Measurements from ENCODE around the gene TEDC1.

TEDC1 gene

GRCh38 chr14:105486163-105486973 is 4.7 kb upstream of the TEDC1 start, which contains the start of gene CRIP1:
TSS of gene CRIP1 (plus strand) at chr14:105486886. CDS start at chr14:105487260, 374 bp downstream.
- DNase-seq (ENCODE audit: low read depth): no peak

GRCh38 chr14:105486974-105487448 is 4.0 kb upstream of the TEDC1 start:
- no peak for DNase-seq (ENCODE audit: low read depth)

GRCh38 chr14:105487449-105487985 is 3.5 kb upstream of the TEDC1 start:
- DNase-seq (ENCODE audit: low read depth): no peak

- no peak for DNase-seq (ENCODE audit: low read depth)
These were observed 2.9 kb upstream of the TEDC1 start for GRCh38 chr14:105487986-105488777.

GRCh38 chr14:105488781-105489541 is 2.1 kb upstream of the TEDC1 start:
- DNase-seq (ENCODE audit: low read depth): no peak

- DNase-seq (ENCODE audit: low read depth): peak; percentile 84
These were observed 1.3 kb upstream of the TEDC1 start for GRCh38 chr14:105489542-105490266.

GRCh38 chr14:105490267-105490571 is 827 bp upstream of the TEDC1 start:
- no peak for DNase-seq (ENCODE audit: low read depth)

GRCh38 chr14:105491366-105491973 is 424 bp downstream of the TEDC1 start:
- peak; percentile 35 for DNase-seq (ENCODE audit: low read depth)

GRCh38 chr14:105492031-105492970 is 1.3 kb downstream of the TEDC1 start:
- DNase-seq (ENCODE audit: low read depth): no peak

- no peak for DNase-seq (ENCODE audit: low read depth)
These were observed 2.2 kb downstream of the TEDC1 start for GRCh38 chr14:105492971-105493871.

GRCh38 chr14:105493921-105494605 is 3.0 kb downstream of the TEDC1 start:
- no peak for DNase-seq (ENCODE audit: low read depth)

GRCh38 chr14:105494606-105494929 is 3.5 kb downstream of the TEDC1 start:
- DNase-seq (ENCODE audit: low read depth): no peak

- DNase-seq (ENCODE audit: low read depth): no peak
These were observed 4.3 kb downstream of the TEDC1 start for GRCh38 chr14:105495101-105495989.

GRCh38 chr14:105495990-105496830 is 5.2 kb downstream of the TEDC1 start:
- no peak for DNase-seq (ENCODE audit: low read depth)

- no peak for DNase-seq (ENCODE audit: low read depth)
These were observed 6.0 kb downstream of the TEDC1 start for GRCh38 chr14:105496831-105497591.

Measured in iris pigment epithelial cell (primary cell).